GM18499 (cell line): ENCODE results near the gene PPP2R2B.

Experiments
- ATAC-seq: cut with Tn5 transposase; IDR thresholded peaks from one replicate; pipeline ENCODE4 v1.9.1; 2021; ENCODE audit warnings: moderate number of reproducible peaks; ENCODE audit not compliant: insufficient read depth, unreplicated experiment

The PPP2R2B gene

DNA sequence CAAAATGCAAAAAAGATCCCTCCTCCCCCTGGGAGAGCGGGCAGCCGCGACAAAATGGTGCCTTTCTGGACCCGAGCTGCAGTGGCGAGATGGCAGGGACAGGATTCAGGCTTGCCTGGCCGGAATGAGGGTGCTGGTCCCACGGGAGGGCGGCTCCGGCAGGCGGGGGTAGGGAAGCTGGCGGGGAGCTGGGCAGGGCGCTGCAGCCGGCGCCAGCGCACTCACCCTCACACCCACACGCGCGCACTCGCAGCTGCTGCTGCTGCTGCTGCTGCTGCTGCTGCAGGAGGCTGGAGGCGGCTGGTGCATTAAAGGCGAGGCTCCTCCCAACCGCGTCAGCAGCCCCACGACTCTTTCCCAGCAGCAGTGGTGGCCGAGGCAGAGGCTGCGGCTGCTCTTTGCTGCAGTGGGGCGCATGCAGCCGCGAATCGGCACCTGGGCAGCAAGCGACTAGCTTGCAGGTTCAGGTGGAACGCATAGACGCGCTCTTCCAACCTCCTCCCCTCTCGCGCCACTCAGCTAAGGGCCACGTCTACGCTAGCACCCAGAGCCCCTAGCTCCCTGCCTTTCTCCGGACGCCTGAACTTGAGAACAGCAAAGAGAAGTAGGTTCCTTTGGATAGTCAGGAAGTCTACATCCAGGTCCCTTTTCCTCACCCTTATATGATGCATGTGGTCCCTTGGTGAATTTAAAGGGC lies at the start of gene PPP2R2B:
Gene PPP2R2B (minus strand): TSS at position 282 of the 697 bp plus-strand sequence.
- no peak for ATAC-seq

DNA sequence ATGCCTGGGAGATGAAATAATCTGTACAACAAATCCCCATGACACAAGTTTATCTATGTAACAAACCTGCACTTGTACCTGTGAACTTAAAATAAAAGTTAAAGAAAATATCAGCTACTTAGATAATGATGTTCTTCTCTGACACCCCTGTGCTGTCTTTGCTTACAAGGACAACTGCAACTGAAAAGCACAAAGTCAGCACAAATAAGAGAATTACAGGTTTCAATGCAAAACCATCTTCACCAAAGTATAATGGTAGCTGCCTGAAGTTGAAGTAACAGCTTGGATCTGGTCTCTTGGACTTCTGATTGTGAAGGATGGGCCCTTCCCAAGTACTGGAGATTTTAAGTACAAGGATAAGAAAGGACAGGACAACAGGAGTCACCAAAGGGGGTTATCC lies 45.6 kb upstream of the PPP2R2B start:
- no peak for ATAC-seq

DNA sequence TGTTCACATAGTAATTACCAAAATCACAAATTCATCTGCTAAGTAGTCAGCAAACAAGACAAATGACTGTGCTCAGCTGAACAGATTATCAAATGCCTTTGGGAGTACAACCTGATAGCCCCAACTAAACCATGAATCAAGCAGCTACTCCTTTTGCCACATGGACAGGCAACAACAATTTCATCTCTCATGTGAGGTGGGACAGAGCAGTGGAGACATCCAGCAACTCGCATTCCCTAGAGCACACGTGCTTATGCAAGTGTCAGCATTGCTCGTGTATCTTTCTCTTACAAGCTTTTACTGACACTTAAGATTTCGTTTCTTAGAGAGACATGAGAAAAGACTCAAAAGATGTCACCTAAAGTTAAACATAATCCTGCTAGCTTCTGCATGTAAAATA lies 42.7 kb upstream of the PPP2R2B start:
- ATAC-seq, result no peak

DNA sequence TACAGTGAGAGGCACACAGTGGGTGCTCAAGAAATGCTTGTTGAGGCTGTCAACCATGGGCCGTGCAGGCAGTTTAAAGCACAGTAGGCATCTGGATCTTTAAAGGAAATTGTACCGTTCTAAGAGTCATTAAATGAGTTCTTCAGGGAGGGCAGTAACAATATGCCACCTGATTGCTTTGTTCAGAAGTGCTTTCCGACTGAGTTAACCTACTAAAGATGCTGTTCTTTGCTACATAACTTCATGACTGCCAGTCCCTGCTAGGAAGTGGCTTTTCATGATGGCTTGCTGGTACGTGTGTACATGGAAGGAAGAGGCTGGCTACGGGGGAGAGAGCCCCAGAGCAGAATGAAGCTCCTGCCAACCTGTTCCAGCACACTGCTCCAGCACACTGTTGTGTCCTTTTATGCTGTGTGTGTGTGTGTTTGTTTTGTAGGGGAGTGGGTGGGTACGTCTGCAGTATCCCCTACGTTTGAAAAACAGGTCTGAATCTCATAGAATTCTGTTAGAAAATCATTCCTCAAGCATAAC lies 41.9 kb upstream of the PPP2R2B start:
- no peak for ATAC-seq

DNA sequence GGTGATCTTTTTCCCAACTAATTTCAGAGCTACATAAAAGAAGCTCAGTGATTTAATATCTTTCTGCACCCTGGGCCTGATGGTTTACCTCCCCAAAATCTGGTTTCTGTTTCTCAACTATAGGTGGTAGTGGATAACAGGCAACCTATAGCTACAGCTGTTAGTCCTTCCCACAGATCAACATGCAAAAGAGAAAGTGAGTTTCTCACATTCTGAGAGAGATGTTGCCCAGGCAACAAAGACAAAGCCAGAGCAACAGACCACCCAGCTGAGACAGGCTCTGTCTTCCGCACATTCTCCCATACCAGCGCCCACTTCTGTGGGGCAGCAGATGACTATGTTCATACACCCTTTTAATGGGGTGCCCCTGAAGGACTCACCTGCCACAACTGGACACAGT lies 40.7 kb upstream of the PPP2R2B start:
- ATAC-seq, result no peak

DNA sequence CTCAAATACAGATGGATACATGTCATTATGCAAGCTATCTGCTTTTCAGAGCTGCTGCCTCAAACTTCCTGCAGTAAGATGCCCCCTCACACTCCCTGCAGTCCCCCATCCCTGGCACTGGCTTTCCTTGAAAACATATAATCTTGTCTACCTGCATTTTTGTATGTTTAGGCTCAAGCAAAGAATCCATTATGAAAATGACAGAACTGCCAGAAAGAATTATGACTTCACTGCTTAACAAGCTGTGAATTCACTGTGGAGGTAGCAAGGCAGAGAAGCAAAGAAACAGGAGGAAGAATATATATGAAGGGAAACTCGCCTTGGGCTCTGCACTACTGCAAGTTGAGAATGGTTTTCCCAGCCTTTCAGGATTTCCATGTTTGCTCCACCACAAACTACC lies 39.4 kb upstream of the PPP2R2B start:
- ATAC-seq, result no peak

DNA sequence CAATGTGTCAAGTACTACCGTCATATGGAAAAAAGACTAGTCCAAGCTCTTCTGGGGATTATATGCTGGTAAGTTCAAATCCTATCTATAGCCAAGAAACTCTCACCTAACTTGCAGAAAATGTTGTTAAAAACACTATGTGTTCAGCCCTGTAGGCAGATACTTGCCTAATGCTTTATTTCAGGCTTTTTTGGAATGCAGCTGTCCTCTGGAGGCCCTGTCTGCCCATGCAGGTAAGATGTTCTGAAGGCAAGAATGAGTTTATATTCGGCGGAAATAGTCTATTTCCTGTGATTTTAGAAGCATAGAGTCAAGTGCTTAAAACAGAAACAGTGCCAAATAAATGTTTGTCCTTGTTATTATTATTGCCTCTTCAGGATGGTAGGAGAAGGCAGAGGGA lies 34.3 kb upstream of the PPP2R2B start:
- ATAC-seq, result no peak

DNA sequence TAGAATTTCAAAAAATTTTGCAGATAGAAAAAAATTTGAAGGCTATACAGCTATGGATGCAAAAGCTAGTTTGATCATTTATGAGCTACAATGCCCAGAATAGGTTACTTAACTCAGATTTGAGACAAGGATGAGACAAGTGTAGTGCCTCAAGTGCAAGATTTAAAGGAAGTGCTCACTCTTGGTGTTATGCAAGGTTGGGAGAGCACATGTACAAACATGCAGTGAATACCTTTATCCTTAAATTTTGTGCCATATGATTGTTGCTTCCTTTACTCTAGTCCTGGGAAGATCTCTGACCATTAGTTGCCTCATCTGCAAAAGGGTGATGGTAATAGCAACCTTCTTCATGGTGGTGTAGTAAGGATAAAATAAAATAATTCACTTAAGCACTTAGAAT lies 31.7 kb upstream of the PPP2R2B start:
- no peak for ATAC-seq

DNA sequence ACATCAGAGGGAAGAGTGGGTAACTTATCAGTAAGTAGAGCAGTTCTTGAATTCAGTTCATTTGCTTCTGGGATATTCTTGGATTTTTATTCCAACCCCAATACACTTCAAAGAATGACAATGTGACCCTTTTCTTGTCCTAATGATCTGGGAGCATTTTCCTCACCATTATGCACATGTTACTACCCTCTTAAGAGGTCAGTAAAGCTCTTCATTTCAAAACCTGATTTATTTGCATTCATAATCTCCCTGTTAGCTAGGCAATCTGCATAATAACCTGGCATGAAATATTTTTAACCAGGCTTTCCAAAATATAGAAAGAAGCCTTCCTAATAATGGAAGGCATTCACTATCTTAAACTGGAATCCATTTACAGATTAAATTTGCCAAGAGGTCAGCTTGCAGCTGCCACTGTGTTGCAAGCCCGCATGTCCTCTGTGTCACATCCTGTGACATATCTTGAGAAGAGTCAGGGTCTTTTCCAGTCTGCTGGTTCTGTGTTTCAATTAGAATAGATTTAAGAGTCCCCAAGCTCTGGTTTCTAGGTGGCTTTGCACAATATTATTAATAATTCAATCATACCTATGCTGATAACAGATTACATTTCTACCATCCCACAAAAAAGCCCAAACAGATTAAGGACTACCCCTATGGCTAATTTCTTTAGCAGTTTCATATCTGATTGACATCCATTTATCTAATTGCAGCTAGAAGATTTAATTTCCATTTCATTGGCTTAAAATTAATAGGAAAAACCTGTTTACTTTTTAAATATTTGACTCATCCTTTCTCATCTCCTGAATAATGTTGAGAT lies 30.9 kb upstream of the PPP2R2B start:
- no peak for ATAC-seq

DNA sequence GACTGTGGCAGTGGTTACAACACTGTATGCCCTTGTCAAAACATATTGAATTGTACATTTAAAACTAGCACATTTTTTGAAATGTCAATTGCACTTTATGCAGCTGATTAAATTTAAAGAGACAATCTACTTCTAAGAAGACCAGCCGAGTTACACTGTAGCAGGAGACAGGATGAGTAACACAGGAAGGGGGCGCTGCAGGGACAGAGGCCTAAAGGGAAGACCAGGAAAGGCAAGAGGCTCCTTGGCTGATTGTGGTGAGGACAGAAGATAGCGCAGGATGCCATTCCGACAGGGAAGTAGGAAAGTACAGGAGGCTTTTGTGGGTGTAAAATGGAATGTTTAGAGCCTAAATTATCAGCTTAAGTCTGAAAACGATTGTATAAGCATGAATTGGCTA lies 28.2 kb upstream of the PPP2R2B start:
- ATAC-seq, result no peak

DNA sequence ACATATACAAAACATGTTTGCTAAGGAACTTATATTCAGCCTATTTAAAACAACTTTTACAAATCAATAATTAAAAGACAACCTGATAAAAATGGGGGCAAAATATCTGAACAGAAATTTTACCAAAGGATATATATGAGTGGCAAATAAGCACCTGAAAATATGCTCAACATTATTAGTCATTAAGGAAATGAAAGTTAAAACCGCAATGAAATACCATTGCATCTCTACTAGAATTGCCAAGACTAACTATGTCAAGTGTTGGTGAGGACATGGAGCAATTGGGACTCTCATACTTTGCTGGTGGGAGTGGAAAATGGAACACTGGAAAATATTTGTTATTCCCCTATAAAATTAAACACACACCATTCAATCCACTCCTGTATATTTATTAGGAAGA lies 26.3 kb upstream of the PPP2R2B start:
- ATAC-seq, result no peak

DNA sequence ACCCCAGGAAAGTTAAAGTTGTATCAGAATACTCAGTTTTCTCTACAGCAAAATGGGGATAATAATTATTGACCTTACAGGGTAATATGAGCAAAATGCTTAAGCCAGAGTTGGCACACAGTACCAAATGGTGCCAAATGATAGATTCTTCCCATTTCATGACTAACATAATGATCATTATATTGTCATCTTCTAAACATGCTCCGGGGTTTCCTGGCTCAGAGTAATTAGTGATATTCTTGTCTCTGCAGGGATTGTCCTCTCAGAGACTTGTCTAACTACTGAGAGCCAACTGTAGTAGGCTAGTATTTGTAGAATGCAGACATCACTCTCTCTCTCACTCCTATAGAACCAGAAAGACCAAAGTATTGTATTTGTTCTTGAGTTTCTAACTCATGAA lies 25.2 kb upstream of the PPP2R2B start:
- ATAC-seq, result no peak

DNA sequence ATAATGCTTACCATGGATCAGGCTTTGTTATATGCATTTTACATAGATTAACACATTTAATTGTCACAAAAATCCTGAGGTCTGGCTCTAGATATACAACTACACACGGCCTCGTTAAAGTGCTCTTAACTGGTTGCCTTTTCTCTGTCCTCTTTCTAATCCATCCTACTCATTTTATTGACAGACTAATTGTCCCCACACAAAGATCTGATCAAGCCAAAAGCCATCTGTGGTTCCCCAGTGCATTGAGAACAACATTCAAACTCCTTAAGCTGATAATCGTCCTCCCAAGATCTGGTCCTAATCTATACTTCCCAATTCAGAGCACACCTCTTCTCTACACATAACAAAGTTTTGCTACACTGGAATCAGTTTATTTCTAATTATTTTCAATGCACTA lies 23.9 kb upstream of the PPP2R2B start:
- ATAC-seq, result no peak

DNA sequence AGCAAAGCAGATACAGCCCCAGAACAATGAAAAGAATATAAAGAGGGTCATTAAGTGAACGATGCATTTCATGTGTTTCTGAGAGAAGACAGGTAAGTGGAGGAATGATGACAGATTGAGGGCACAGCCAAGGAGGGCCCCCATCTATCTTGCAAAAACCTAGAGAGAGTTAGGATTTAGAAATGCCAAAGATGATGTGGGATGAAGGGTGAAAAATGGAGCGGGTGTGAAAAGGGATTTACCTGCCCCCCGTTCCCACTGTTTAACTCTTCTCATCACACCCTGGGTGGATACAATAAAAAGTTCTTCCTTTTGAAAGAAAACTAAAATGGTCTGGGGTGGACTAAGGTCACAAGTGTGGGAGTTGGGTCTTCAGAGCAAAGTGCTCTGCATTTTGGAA lies 18.5 kb upstream of the PPP2R2B start:
- ATAC-seq, result no peak

DNA sequence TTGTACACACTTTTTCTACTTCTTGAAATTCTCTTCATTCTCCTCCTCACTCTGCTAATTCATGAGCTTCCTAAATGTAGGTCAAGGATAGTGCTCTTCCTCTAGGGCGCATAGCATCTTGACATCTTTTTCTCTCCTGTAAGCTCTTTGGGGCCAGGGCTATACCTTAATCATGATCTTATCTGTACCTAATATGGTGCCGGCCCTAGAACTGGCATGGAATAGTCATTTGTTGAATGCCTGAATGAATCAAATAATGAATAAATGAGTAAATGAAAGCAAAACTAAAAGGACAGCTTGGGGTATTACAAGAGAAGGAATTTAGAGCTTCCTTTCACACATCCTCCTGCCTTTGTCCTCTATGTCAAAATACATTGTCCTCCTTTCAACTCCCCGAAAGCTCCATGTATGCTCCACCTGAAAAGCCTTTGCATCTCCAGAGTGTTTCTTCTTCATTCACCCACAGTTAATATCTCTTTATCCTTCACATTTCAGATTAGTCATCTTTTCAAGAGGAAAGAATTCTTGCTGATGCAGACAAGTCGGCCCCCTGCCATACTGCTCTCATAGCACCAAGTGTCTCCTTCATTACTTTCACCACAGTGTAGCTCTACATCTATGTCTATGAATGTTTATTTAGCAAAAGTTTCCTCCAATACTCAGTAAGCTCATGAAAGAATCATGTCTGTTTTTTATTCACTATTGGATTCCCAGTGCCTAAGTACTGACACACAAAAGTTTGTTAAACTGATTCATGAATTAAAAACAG lies 16.4 kb upstream of the PPP2R2B start:
- ATAC-seq, result no peak

DNA sequence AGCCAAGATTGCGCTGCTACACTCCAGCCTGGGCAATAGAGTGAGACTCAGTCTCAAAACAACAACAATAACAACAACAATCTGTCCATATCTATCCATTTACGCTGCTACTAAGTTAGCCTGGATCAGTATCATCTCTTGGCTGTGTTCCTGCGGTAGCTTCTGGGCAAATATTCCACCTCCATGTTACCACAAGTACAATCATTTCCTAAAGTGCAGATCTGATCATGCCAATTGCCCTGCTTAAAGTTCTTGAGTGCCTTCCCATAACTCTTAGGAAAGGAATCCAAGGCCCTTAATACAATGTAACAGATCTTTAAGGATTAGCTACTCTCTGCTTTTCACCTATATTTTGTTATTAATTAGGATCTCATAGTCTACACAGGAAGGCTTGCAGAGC lies 15.4 kb upstream of the PPP2R2B start:
- ATAC-seq, result no peak

DNA sequence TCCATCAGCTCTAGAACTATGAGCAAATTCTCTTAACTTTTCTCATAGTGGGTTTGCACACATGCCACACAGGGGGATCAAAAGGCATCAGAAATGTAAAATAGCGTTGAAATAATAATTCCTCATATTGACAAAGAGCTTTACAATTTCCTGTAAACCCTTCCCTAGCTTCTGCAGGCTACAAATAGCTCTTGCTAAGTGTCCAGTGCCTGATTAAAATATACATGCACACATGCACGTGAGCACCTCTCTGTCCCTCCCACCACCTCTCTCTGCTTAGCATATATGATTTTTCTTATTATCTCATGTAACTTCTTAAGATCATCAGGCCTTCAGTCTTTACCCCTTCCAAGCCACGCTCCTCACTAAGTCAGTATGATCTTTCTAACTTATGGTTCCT lies 13.7 kb upstream of the PPP2R2B start:
- no peak for ATAC-seq

DNA sequence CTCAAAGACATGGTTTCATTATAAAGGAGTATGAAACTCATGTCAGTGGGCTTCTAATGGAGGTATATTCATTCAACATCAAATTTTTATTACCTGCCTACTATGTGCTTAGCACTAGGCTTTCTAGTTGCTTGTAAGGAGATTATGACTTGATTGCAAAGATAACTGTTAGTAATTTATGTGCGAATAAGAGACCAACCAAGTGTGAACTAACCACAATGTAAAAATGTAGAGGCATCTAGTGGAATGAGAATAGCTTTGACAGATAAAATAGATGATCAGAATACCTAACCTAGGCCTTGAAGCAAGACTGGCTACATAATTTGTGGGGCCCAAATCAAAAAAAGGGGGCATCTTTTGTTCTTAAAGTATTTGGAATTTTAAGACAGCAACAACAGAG lies 13.0 kb upstream of the PPP2R2B start:
- no peak for ATAC-seq

DNA sequence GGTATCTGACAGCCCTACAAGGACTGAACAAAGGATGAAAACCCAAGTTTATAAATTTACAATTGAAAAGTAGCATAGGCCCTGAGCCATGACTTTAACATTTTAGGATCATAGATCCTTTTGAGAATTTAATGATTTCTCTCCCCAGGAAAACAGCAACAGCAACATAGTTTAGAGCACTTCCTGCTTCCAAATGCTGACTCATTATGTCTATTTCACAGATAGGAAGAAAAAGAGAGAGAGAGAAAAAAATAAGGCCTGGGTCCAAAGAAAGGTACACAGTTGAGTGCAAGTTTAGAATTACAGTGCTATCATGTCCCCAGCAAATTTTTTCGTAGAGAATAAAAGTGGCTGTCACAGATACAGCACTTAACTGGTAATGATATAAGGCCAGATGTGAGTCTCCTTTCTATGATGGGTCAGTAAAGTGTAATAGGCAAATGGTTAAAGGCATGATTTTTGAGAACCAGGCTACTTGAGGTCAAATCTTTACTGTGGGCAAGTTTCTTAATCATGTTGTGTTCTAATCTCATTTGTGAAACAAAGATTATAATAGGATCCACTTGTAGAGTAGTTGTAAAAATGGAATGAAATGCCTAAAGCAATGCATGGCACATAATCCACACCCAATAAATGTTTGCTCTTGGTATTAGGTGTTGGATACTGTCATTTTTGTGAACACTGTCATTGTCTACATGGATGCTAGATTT lies 12.3 kb upstream of the PPP2R2B start:
- ATAC-seq, result no peak

DNA sequence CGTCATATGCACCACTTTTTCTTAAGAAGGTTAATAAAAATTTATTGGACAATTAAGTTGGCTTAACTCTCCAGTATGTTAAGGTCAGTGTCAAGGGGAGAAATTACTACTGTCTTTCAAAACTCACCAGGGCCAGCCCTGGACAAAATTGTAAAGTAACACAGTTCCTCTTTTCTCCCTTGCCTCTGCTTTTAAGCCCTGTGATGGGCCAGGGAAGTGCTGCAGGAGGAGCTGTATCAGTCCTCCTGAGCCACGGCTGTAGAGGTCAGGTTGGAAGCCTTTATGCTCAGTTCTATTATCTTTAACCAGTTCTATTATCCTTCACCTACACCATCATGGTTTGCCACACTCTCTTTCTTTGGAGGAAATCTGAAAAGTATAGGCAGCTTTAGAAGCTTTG lies 11.5 kb upstream of the PPP2R2B start:
- no peak for ATAC-seq
